ENCODE data around the gene DOCK7. TPM values are rescaled to one million over a fixed set of nuclear protein-coding genes. Genes with fewer than 3 reads are reported as not detected.

DOCK7 gene
- 26.1 and 30.5 TPM in 2 replicates for total RNA-seq

GRCh38 chr1:62687903-62688686, at the start of gene DOCK7:
Gene DOCK7 (minus strand): TSS chr1:62688386. CDS start chr1:62688264, 122 bp downstream.

GRCh38 chr1:62597281-62597680, 90.9 kb downstream of the DOCK7 start, which contains the start of gene ANGPTL3:
Gene ANGPTL3 (plus strand): TSS chr1:62597520. CDS start chr1:62597567, 47 bp downstream.

GRCh38 chr1:62436466-62437272, 251.5 kb downstream of the DOCK7 start, which contains the start of gene USP1:
Gene USP1 (plus strand): TSS chr1:62437049. CDS start chr1:62439868, 2,819 bp downstream.

Other genes with a start within 250 kb of the DOCK7 start
- gene ANGPTL3, start 90.9 kb downstream of the DOCK7 start, total RNA-seq = not detected in 2 replicates
- gene ATG4C, start 95.7 kb upstream of the DOCK7 start, total RNA-seq = 6.8 and 10.2 TPM in 2 replicates